ENCODE data around the gene TINAGL1.

The TINAGL1 gene

DNA sequence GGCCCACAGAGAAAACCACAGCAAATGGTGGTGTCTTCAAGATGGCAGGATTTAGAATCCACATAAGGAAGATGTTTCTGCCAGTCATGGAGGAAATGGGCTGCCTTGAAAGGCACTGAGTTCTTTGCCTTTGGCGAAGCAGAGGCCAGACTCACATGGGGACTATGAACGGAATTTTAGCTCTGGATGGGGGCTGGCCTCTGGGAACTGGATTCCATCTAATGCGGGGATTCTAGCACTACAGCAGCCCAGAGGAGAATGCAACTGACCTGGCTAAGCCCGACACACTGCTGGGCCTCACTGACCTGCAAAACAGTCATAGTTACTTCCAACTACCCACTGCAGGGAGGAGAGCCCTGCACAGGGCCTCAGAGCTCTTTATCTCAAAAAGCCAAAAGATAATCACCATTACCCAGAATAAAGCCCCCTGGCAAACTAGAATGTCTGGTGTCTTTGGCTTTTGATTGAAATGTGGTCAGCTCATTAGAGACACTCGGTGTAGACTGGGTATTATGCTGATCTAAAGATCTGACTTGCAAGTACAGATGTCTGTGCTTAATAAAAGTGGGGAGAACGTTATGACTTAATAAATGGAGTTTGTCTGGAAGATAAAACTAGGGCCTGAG lies 52.7 kb downstream of the TINAGL1 start:
- FAIRE-seq: no peak

DNA sequence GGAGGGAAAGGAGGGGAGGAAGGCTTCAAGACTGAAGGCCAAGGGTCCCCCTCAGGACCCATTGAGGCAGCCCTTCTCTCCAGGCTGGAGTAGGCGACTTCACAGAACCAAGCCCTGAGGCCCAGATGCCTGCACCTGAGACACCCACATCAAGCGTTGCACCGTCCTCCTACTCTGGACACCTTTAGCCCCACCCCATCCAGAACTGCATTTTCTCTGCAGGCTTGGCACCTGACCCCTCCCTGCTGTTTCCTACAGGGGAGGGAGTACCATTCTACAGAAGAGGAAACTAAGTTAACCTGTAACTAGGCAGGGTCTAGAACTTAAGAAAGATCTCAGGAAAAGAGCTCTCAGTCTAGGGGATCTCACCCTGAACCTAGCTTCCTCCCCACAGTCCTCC lies 56.3 kb downstream of the TINAGL1 start:
- no peak for FAIRE-seq

DNA sequence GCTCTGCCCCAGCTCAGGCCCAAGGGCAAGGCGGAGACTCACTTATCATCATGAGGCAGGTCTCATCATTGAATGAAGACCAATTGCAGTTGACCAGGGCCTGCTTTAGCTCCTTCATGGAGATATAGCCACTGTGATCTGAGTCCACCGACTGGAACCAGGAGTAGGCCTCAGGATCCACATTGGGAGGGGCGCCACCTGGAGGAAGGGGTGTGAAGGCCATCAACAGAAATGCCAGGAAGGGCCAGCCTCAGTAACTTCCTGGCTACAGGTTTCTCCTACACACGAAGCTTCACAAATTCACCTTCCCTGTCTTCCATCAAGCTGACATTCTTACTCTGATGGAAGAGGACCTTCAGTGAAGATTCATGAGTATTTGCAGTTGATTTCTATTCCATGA lies 56.8 kb downstream of the TINAGL1 start:
- no peak for FAIRE-seq
